Mononuclear cell (primary cell): ENCODE results near the gene KRTAP12-3. TPM values are rescaled to one million over a fixed set of nuclear protein-coding genes. Genes with fewer than 3 reads are reported as not detected.
"Not testable (repeated sequence)": the region's sequence is repeated elsewhere in the genome, so short reads cannot be mapped to it uniquely, and the experiment has no call there.

Source experiments
- H3K27me3 ChIP-seq: 2 replicates; pipeline ENCODE4 v1.6.0; 2011; ENCODE audit warnings: low read length, control low read depth; ENCODE audit not compliant: insufficient read depth
- H3K4me1 ChIP-seq: 2 replicates; pipeline ENCODE4 v1.5.1; 2011; ENCODE audit warnings: mild to moderate bottlenecking, low read length, control low read depth; ENCODE audit not compliant: insufficient read depth
- H3K4me3 ChIP-seq: 2 replicates; pipeline ENCODE4 v1.5.1; 2011; ENCODE audit warnings: mild to moderate bottlenecking, low read length, moderate library complexity
- H3K9me3 ChIP-seq: 2 replicates; pipeline ENCODE4 v1.5.1; 2011; ENCODE audit warnings: low read depth, mild to moderate bottlenecking, control low read depth, low read length
- total RNA-seq: library from RNA; depleted of rRNA; stranded (reverse); fragments of >200 nt; gene quantifications from one replicate; pipeline ENCODE4 v1.2.3, GENCODE V29; 2012

Gene KRTAP12-3
- total RNA-seq, 1 donor: not detected

DNA sequence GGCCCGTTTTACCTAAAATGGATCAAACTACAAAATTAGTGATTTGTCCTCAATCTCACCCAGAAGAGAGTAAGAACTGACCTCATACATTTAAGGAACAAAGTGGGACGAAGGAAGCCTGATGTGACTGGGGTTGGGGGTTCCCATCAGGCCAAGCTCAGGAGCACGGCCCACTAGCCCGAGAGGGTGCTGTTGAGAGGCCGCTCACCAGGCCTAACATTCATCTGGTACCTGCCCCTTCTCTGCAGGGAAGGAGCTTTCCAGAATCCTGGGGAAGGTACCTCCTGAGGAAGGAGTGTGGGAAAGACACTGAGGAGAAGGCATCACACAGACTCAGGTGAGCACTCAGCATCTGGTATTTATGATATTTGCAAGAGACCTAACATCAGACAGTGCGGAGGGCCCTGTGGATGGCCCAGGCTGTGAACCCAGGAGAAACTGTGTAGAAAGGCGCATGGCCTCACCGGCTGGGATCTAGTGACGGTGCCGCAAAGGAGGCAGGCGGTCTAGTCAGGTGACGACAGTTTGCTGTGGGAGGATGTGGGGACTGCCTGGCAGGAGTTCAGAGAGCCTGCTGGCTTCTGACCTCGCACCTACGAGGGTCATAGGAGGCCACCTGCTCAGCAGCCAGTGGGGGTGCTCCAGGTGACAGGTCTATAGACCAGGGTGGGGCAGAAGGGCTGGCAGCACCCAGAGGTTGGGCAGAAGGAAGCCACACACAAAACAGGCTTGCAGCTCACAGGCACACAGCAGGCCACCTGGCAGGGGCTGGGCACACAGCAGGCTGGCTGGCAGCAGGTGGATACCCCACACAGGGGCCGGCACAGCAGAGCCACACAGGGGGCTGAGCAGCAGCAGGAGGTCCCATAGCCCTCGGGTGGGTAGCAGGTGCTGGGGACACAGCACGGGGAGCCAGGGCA, 3.8 kb upstream of the KRTAP12-3 start:
- Histone ChIP-seq H3K4me1 (peaks cover 28% of the 10 kb centered on the region), H3K4me3 (no peak overlapping the region), H3K9me3 (no peaks in the 10 kb centered on the region), H3K27me3 (no peaks in the 10 kb centered on the region)

DNA sequence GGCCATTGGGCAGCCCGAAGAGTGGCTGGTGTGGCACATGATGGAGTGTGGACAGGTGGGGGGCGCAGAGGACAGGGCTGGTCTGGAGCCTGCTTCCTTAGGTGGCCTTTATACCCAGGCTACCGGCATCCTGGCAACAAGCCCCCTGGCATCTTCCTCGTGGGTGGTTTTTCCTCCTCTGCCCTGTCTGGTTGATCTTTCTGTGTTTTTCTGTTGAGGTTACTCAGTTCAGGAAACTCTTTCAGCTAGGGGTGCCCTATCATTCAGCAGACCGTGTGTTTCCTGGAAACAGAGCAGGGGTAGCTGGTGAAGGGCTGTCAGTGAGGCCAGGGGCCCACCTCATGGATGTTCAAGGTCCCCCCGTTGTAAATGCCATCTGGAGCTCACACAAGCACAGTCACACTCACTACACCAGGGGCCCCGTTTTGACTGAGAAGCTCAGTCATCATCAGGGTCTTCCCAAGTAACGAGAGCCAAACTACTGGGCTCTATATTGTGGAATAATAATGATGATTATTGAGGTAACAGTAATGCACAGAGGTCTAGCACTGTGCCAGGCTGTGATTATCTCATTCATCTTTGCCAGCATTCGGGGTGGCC, 3.1 kb upstream of the KRTAP12-3 start, which contains the start of gene KRTAP12-4:
Gene KRTAP12-4 (minus strand): TSS at position 84 of the 600 bp plus-strand sequence. CDS start 45 bp downstream, at position 39.
- H3K27me3 ChIP-seq: no peaks in the 10 kb centered on the region
- no peak within 1 kb of the TSS for H3K4me3 ChIP-seq
- peaks cover 31% of the 10 kb centered on the region for H3K4me1 ChIP-seq
- no peaks in the 10 kb centered on the region for H3K9me3 ChIP-seq

DNA sequence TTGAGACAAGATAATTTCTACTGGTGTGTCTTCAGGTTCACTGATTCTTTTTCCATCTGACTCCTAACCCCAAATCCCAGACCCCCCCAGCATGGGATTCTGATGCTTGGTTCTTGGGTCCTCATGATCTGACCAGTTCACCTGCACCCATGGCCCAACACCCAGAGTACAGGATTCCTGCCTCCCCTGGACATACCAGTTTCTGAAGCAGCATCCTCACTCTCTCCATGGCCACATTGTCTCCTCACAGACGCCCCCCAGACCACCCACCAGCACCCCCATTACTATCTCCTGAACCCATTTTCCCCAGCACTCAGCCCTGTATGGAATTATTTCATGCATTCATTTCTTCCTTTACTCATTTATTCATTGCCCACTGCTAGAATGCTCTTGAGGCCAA, 864 bp upstream of the KRTAP12-3 start:
- H3K9me3 ChIP-seq: no peaks in the 10 kb centered on the region
- no peaks in the 10 kb centered on the region for H3K27me3 ChIP-seq
- H3K4me3 ChIP-seq: no peak overlapping the region
- H3K4me1 ChIP-seq: peaks cover 31% of the 10 kb centered on the region

DNA sequence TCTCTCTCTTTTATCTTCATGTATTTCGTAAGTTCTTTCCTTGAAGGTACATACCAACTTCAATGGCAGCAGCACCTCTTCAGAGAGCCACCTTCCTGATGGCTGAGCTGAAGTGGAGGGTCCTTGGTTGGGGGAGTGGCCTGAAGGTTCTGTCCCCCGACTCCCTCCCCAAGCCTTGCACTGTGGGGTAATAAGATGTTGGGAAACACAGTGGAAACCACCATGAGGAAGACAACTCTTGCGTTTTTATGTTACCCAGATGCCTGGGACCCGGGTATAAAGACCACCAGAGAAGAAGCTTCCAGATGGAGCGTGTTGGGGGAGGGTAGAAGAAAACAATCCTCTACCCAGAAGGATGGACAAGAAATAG, 794 bp downstream of the KRTAP12-3 start:
- Histone ChIP-seq H3K4me1 (peaks cover 31% of the 10 kb centered on the region), H3K4me3 (no peak overlapping the region), H3K9me3 (peaks cover under 1% of the 10 kb centered on the region), H3K27me3 (peaks cover under 1% of the 10 kb centered on the region)

DNA sequence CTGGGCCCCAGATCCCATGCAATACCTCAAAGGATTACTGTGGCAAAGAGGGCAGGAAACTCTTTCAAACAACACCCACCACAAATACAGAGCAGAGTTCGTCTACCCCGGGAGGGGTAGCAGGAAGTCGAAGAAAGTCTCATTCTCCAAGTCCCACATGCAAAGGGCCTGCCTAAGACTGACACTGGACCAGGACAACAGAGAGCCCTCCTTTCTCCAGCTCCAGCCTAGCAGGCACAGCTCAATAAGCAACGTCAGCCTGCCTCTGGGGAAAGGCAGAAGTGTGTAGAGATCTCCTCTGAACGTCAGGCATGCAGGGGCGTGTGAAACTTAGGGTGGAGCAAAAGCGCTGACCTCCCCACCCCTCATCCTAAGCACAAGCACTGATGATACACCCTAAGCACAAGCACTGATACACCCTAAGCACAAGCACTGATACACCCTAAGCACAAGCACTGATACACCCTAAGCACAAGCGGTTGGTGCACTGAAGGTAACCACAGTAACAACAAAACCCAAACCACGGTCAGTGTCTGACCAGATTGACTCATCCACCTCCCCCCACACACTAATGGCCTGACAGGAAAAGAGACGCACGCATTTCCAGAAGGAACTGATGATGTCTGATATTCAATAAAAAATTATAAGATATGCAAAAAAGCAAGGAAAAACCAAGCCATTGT, 1.3 kb downstream of the KRTAP12-3 start:
- no peak overlapping the region for H3K4me3 ChIP-seq
- peaks cover 27% of the 10 kb centered on the region for H3K4me1 ChIP-seq
- peaks cover 6% of the 10 kb centered on the region for H3K9me3 ChIP-seq
- H3K27me3 ChIP-seq: peaks cover 2% of the 10 kb centered on the region

DNA sequence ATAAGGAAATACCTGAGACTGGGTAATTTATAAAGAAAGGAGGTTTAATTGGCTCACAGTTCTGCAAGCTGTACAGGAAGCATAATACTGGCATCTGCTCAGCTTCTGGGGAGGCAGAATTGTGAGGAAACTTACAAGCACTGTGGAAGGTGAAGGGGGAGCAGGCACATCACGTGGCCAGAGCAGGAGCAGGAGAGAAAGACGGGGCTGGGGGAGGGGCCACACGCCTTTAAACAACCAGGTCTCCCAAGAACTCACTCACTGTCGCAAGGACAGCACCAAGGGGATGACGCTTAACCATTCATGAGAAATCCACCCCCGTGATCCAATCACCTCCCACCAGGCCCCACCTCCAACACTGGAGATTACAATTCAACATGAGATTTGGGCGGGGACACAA, 3.8 kb downstream of the KRTAP12-3 start:
- not testable (repeated sequence) for H3K4me3 ChIP-seq, H3K27me3 ChIP-seq, H3K9me3 ChIP-seq
- peaks cover 20% of the 10 kb centered on the region for H3K4me1 ChIP-seq

DNA sequence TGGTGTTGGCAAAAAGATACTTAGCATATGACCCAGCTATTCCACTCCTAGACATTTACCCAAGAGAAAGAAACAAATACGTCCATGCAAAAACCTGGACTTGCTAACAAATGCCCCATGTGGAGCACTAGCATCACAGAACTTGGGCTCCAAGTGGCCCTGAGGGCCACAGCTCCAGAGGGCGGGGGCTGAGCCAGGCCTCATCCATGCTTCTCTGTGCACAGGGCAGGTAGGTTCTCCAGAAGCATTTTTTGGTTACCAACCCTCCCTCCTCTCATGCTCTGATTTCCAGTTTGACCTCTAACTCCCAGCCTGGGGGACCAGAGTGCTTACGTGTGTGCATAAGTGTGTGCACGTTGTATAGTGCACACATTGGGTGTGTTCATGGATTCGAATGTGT, 7.0 kb downstream of the KRTAP12-3 start:
- H3K4me3 ChIP-seq: no peak overlapping the region
- peaks cover 7% of the 10 kb centered on the region for H3K27me3 ChIP-seq
- no peaks in the 10 kb centered on the region for H3K4me1 ChIP-seq
- peaks cover 7% of the 10 kb centered on the region for H3K9me3 ChIP-seq

DNA sequence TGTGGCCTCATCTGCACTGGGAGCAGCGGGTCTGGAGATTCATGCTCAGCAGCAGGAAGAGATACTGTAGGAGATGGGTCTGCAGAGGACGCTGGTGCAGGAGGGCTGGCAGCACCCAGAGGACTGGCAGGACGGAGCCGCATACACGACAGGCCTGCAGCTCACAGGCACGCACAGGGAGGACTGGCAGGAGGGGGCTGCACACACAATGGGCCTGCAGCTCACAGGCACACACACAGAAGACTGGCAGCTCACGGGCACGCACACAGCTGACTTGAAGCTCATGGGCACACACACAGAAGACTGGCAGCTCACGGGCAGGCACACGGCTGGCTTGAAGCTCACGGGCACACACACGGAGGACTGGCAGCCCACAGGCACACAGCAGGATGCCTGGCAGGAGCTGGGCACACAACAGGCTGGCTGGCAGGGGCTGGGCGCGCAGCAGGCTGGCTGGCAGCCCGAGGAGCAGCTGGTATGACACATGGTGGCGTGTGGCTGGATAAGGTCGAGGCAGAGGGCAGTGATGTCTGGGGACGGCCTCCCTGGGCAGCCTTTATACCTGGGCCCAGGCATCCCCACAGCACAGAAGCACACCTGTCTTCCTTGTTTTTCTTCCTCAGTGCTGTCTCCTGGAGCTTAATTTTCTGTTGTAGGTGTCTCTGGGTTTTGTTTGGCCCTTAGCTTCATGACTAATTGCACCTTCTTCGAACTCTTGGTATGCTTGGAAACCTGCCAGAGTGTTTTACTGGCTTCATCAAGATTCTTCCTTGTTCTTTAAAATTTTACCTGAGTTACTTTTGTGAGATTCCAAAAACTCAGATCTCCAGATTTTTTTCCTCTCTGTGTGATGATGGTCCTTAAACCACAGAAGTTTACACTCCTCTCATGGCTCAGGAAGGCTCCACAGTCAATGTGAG, 8.9 kb downstream of the KRTAP12-3 start, which contains the start of gene KRTAP12-2:
Gene KRTAP12-2 (minus strand): TSS at position 527 of the 920 bp plus-strand sequence. CDS start 41 bp downstream, at position 486.
- Histone ChIP-seq H3K4me1 (no peaks in the 10 kb centered on the region), H3K4me3 (no peak within 1 kb of the TSS), H3K27me3 (peaks cover 7% of the 10 kb centered on the region), H3K9me3 (peaks cover 7% of the 10 kb centered on the region)

DNA sequence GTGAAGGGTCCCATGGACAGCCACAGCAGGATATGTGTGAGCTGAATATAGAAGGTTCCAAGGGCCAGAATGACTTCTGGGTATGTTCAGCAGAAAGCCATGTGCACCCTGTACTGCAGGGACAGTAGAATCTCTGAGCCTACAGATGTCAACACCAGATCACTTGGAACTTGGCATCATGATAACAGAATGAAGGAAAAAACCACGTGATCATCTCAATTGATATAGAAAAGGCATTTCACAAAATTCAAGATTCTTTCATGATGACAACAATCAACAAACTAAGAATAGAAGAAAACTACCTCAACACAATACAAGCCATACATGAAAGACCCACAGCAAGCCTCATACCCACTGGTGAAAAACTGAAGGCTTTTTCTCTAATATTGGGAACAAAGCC, 9.9 kb downstream of the KRTAP12-3 start:
- Histone ChIP-seq H3K9me3 (peaks cover 7% of the 10 kb centered on the region), H3K4me3 (no peak overlapping the region), H3K4me1 (no peaks in the 10 kb centered on the region), H3K27me3 (peaks cover 7% of the 10 kb centered on the region)

DNA sequence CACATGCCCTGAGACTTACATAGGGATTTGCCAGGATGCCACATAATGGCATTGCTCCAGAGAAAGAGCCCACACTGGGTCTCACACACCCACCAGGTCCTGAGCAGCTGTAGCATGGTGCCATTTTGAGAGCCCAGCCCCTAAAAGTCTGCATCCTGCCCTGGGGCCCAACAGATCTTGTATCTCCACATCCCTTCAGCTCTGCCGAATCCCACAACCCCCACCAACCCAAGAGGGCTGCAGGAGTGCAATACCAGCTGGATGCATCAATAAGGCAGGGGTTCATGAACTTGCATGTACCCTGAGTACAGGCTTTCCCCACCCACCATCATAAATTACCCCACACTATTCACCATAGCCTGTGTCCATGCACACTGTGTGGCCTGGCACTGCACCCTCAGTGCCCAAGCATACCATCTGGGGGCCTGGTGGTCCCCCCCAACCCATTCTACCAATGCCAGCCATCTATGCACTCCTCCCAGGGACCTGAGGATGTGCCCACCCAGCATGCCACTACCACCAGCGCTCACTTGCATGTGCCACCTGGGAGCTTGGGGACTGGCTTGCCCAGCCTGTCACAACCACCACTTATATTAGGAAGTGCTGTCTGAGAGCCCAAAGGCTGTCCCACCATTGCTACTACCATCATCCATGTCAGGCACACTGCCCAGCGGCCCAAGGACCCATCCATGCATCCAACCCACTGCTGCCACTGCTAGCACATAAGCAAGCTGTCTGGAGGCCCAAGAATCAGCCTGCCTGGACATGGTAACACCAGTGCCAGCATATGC, 13.1 kb downstream of the KRTAP12-3 start:
- H3K27me3 ChIP-seq: peaks cover 4% of the 10 kb centered on the region
- no peaks in the 10 kb centered on the region for H3K4me1 ChIP-seq
- no peak overlapping the region for H3K4me3 ChIP-seq
- no peaks in the 10 kb centered on the region for H3K9me3 ChIP-seq

DNA sequence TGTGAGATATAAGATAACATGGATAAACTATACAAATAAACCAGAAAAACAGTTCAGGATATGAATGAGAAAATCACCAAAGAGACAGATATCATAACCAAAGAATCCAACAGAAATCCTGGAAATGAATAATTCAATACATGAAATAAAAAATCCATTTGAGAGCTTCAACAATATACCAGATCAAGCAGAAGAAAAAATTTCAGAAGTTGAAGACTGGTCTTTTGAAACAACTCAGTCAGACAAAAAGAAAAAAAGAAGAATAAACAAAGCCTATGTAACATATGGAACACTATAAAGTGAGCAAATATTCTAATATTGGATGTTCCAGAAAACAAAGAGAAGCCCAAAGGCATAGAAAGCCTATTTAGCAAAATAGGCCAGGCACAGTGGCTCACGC, 14.2 kb downstream of the KRTAP12-3 start:
- H3K4me3 ChIP-seq: no peak overlapping the region

DNA sequence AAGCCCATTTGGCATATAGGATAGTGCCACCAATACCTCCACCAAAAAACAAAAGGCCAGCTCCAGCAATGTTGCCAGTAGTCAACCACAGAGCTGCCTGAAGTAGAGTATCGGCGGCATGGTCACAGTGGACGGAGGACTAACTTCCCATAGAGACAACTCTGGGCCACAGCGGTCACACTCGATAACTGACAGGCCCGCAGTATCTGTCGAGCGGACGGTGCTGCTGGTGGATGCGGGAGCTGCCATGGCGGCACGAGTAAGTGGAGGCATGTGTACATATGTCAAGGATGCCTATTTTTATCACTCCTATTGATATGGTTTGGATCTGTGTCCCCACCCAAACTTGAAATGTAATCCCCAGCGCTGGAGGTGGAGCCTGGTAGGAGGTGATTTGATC, 20.1 kb downstream of the KRTAP12-3 start:
- H3K4me1 ChIP-seq: no peaks in the 10 kb centered on the region
- no peaks in the 10 kb centered on the region for H3K27me3 ChIP-seq
- H3K4me3 ChIP-seq: no peak overlapping the region
- no peaks in the 10 kb centered on the region for H3K9me3 ChIP-seq

More for the DNA sequence above, 14.2 kb downstream of the KRTAP12-3 start:
- Histone ChIP-seq H3K4me1 (no peaks in the 10 kb centered on the region), H3K9me3 (no peaks in the 10 kb centered on the region), H3K27me3 (peaks cover 4% of the 10 kb centered on the region)

DNA sequence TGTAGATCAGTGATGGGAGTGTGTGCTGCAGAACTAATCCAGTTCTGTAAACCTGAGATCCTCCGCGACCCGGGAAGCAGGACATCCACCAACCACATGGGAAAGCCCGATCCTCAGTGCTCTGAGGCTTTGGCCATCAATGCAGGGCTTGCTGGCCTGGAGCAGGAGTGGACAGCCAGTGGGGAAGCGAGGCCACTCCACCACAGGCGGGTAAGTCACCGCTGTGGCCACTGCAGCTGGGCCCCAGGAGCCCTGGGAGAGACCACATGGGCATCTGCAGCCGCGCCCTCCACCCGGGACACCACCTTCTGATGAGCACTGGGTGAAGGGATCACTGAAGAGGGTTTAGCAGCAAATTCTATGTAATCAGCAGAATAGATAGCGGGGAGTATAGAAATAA, 23.4 kb downstream of the KRTAP12-3 start:
- H3K27me3 ChIP-seq: no peaks in the 10 kb centered on the region
- no peaks in the 10 kb centered on the region for H3K9me3 ChIP-seq
- H3K4me3 ChIP-seq: no peak overlapping the region
- no peaks in the 10 kb centered on the region for H3K4me1 ChIP-seq
